Measurements from ENCODE around the gene KIF5C. TPM values are rescaled to one million over a fixed set of nuclear protein-coding genes. Genes with fewer than 3 reads are reported as not detected.
A peak's percentile ranks its signal among the peaks of the same experiment; 100 is the strongest.

Gene KIF5C
- total RNA-seq, 1 donor from 2014 or later, result 0.73 TPM

GRCh38 chr2:148920559-148920958 lies 45.5 kb downstream of the KIF5C start:
- no peak for DNase-seq (ENCODE audit: low spot score)
- intact Hi-C loops (cut with DNase I), result no loop called here

GRCh38 chr2:148922062-148922461 lies 47.0 kb downstream of the KIF5C start:
- no peak for DNase-seq (ENCODE audit: low spot score)
- intact Hi-C loops (cut with DNase I), result no loop called here

GRCh38 chr2:148922776-148923475 lies 47.9 kb downstream of the KIF5C start:
- DNase-seq (ENCODE audit: low spot score), result no peak
- intact Hi-C loops (cut with DNase I), result no loop called here

DNA sequence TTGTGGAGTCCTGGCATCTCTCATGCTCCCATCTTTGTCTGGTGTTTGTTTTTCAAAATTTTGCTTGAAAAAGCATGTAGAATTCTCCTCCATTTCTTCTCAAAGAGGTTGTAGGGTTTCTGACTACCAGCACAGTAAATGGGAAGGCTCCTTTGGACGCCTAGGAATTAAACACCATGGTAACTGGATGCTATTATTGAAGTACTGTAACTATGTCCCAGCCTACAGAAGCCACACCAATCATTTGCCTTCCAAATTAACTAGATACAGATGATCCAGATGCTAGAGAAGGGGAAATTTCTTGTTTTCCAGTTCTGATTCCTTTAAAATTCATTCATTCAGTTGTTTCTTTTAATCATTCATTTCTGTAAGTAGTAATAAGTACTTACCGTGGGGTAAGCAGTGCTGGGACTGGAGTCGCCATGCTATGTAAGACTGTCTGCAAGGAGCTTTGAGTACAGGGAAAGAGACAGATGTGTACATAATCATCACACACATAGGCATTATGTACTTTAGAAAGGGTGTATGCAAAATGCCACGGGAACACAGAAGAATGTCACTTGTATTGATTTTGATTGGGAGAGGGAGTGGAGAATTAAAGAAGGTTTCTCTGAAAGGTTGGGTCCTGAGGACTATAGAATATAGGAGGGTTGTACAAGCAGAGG lies 49.6 kb downstream of the KIF5C start:
- no peak for DNase-seq (ENCODE audit: low spot score)
- intact Hi-C loops (cut with DNase I), result no loop called here

GRCh38 chr2:148926291-148926961 lies 51.4 kb downstream of the KIF5C start:
- intact Hi-C loops (cut with DNase I), result no loop called here
- no peak for DNase-seq (ENCODE audit: low spot score)

- intact Hi-C loops (cut with DNase I), result no loop called here
- peak; percentile 82 for DNase-seq (ENCODE audit: low spot score)
Measured at GRCh38 chr2:148926981-148927401, 52.0 kb downstream of the KIF5C start.

DNA sequence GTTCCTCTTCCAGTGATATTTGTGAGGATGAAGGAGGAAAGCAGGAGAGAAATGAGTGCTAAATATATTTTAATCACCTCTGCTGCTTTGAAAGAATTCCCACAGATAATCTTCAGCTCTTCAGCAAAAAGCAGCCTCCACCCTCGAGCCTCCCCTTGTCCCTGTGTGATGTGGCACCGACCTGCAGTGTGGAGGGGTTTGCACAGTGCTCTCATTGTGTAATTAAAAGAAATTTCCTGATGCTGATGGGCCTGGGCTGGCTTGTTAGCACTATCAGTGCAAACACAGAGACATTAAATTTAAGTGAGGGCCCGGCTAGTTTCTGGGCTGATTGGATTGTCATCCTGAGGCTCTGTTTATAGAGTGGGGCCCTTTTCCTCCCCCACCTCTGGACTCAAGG lies 53.4 kb downstream of the KIF5C start:
- no peak for DNase-seq (ENCODE audit: low spot score)
- intact Hi-C loops (cut with DNase I), result no loop called here

GRCh38 chr2:148930046-148930775 lies 55.2 kb downstream of the KIF5C start:
- DNase-seq (ENCODE audit: low spot score), result no peak
- intact Hi-C loops (cut with DNase I), result no loop called here

DNA sequence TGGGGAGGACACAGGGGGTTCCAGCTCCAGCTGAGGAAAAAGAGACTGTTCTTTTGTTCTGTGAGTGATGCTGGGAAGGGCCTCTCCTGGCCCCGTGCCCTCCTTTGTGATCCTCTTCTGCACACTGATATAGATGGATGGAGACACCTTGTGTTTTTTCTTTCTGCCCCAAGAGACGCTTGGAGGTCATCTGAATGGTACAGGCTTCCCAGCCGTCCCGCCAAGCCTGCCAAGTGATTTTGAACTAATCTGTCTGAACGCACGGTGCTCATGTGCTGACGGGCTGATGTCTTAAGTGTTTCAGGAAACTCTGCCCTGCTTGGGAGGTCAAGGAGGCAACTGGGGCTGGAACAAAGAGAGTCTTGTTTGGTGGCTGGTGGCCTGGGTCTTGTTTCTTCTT lies 57.5 kb downstream of the KIF5C start:
- intact Hi-C loops (cut with DNase I), result no loop called here
- DNase-seq (ENCODE audit: low spot score), result no peak

DNA sequence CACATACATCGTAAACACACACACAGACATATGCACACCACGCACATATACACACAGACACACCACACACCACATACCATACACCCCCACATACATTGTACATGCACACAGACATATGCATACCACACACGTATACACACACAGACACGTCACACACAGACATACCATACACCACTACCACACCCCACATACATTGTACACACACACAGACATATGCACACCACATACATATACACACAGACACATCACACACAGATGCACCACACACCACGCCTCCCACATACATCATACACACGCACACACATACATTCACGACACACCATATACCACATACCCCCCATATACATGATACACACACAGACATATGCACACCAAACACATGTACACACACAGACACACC lies 58.4 kb downstream of the KIF5C start:
- intact Hi-C loops (cut with DNase I), result no loop called here
- DNase-seq (ENCODE audit: low spot score), result no peak

- intact Hi-C loops (cut with DNase I), result no loop called here
- DNase-seq (ENCODE audit: low spot score), result no peak
Measured at GRCh38 chr2:148935791-148936190, 60.8 kb downstream of the KIF5C start.

DNA sequence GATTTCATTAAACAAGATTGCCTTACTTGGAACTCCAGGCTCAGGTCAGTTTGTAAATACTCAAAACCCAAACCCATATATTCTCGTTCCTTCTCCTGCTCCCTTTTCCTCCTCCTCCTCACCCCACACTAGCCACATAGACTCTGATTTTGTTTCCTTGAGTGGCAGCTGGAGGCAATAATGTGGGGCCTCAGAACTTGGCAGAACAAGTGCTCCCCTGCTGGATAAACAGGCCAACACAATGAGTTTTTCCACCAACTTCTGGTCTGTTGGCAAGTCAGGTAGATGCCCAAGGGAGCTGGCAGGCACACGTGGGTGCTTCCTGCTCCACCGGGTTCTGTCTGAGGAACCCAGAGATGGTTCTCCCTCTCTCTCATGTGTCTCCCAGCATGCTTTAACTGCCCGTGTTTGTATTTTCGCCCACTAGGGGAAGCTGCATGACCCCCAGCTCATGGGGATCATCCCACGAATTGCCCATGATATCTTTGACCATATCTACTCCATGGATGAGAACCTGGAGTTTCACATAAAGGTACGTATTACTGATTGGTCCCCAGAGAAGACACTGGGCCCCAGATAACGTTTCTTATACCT lies 61.9 kb downstream of the KIF5C start:
- no peak for DNase-seq (ENCODE audit: low spot score)
- intact Hi-C loops (cut with DNase I), result no loop called here

DNA sequence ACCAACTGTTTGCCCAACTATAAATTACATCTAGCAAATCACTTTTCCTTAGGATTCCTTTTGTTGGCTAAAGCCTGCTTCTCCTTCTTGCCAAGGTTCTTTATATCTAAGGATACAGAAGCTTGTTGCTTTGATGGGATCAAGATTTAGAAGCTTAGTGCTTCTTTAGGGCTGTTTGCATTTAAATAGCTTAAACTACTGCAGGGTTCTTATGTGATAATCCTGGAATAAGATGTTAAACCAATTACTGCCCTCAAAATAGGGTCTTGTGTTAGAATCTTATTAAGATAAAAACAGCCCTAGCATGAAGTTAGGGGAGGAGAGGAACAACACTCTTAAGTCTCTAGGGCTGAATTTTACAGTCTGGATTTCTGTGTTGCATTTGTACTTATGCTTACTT lies 64.2 kb downstream of the KIF5C start:
- no peak for DNase-seq (ENCODE audit: low spot score)
- intact Hi-C loops (cut with DNase I), result no loop called here

DNA sequence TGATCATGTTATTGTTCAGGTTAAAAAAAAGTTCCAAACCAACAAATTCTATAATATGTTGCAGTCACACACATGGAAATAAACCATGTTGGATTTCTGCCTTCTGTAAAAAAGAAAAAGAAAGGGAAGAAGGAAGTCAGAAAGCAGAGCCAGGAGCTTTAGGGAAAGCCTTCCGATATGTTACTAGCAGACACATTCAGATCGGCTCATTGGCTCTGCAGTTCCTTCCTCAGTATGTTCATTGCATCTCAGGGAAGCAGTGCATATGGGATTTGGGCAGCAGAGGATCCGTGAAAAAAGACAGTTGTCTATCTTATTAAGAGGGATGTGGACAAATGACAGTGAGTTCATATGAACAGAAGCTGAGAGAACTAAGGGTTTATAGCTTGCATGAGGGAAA lies 68.1 kb downstream of the KIF5C start:
- DNase-seq (ENCODE audit: low spot score), result no peak
- intact Hi-C loops (cut with DNase I), result no loop called here

- intact Hi-C loops (cut with DNase I), result no loop called here
- no peak for DNase-seq (ENCODE audit: low spot score)
Measured at GRCh38 chr2:148944536-148944935, 69.5 kb downstream of the KIF5C start.

- intact Hi-C loops (cut with DNase I), result no loop called here
- DNase-seq (ENCODE audit: low spot score), result no peak
Measured at GRCh38 chr2:148947299-148947698, 72.3 kb downstream of the KIF5C start.

DNA sequence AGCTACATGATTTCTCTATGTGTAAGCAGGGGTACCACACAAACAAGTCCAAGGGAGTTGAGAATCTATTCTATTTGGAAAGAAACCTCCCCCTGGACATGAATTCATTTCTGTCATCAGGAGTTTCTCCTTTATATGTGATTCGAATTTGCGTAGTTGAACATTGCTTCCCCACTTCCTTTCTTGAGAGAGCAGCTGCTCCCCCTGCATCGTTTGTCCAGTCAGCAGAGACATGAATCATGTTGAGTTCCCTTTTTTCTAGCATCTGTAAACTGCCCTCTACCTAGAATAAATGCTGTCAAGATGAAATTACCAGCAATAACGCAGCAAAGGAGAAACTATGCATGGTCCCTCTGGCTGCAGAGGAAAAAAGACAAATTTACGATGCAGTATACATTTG lies 73.8 kb downstream of the KIF5C start:
- intact Hi-C loops (cut with DNase I), result no loop called here
- no peak for DNase-seq (ENCODE audit: low spot score)

GRCh38 chr2:148949348-148949747 lies 74.3 kb downstream of the KIF5C start:
- intact Hi-C loops (cut with DNase I), result no loop called here
- DNase-seq (ENCODE audit: low spot score), result no peak

DNA sequence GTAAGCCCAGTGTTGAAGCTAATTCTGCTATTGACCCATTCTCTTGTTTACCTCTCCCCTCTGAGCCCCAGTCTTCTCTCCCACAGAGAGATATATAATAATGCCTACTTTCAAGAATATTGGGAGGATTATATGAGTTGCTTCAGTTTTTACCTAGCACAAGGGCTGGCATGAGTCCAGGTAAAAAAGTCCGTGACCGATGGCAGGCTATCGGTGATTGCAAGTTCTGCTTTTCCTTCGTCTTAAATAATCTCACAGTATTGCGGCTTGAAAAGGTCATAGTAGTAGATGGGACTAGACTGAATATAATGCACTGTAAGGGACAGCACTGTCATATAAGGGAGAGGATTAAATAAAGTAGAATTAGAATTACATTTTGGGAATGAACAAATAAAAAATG lies 77.6 kb downstream of the KIF5C start:
- no peak for DNase-seq (ENCODE audit: low spot score)
- intact Hi-C loops (cut with DNase I), result no loop called here

- DNase-seq (ENCODE audit: low spot score), result no peak
- intact Hi-C loops (cut with DNase I), result no loop called here
Measured at GRCh38 chr2:148953426-148953825, 78.4 kb downstream of the KIF5C start.
